Left cardiac atrium (tissue), 4 donors: ENCODE results near the gene ZFP57. TPM values are rescaled to one million over a fixed set of nuclear protein-coding genes. Genes with fewer than 3 reads are reported as not detected.

Experiments
- ATAC-seq, 2 donors: fragments of 200-7000 bp; cut with Tn5 transposase; one replicate each; pipeline ENCODE4 v1.9.1; 2020; ENCODE audit warnings: mild to moderate bottlenecking in 2 of 2, moderate library complexity in 2 of 2
- DNase-seq: peaks from one replicate; pipeline ENCODE4 v3.0.0-alpha.2; 2020
- intact Hi-C, 2 donors: fragments of 100-400 bp; cut with DNase I; formaldehyde crosslinking; loops; one replicate each; pipeline versions ENCODE4 v1.14.1 to v1.15.1; 2022 to 2023
- long read RNA-seq: library from polyadenylated mRNA; unstranded; transcript quantifications from one replicate; pipeline ENCODE4 v2.0.0, GENCODE V29; 2021
- total RNA-seq, 2 donors: library from RNA; stranded (reverse); fragmentation: NEBNext Ultra II Directional; extraction: Animal tissue kit (Norgen Biotek cat#: 25700); gene quantifications; one replicate each; pipeline ENCODE4 v1.2.1, GENCODE V29; 2021
- donor health status: DM: no; HTN: yes; CAD: no.
- donor health status: DM: no; HTN: yes; CAD: no; lungs with severe emphysema.
- donor health status: DM: yes; HTN: yes; CAD: no.
- donor health status: Dilated cardiomyopathy.

Gene ZFP57
- total RNA-seq: under 1 TPM; 0.24 to 0.50 TPM
- long read RNA-seq: 0 reads

DNA sequence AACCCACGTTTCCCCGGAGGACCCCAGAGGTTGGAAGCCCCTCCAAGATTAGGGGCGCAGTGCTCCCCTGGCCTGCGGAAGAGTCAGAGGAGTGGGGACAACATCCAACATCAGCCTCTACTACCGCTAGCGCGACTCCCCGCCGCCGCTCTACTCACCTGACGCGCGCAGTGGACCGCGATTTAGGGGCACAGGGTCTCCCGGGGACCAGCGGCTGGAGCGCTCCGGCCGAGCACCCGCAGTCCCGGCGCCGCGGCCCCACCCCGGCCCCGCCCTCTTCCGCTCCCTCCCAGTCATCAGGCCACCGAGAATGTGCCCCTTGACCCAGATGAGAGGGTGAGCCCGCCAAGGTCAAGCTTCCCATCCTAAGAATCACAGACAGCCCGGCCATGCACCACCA, at the start of gene ZFP57:
TSS of gene ZFP57 (minus strand) at position 249 of the 400 bp plus-strand sequence. CDS start 4,149 bp downstream, outside the sequence.
- ATAC-seq (no peak), DNase-seq (no peak)
- intact Hi-C loops: no loop called here

DNA sequence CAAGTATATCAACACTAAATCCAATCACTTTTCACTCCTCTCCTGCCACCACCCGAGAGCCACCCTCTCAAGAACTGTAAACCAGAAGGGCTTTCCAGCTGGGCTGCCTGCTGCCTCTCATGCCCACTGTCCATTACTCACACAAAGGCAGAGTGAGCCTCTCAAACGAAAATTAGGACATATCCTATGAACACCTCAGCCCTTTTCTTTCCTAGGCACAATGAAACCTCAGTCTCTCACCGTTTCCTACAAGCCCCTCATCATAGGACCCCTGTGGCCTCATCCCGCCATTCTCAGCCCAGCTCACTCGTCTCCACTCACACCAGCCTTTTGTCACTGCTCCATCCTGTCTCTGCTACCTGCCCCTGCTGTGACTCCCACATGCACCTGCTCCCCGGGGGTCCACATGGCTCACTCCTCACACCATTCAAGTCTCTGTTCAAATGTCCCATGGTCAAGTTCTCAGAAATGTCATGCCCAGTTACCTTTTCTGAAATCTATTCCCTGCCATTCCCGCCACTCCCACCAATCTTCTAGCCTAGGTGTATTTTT, 49.7 kb upstream of the ZFP57 start:
- DNase-seq (no peak), ATAC-seq (peak in 1 of 2 donors; percentile 22)
- intact Hi-C loops: no loop called here

DNA sequence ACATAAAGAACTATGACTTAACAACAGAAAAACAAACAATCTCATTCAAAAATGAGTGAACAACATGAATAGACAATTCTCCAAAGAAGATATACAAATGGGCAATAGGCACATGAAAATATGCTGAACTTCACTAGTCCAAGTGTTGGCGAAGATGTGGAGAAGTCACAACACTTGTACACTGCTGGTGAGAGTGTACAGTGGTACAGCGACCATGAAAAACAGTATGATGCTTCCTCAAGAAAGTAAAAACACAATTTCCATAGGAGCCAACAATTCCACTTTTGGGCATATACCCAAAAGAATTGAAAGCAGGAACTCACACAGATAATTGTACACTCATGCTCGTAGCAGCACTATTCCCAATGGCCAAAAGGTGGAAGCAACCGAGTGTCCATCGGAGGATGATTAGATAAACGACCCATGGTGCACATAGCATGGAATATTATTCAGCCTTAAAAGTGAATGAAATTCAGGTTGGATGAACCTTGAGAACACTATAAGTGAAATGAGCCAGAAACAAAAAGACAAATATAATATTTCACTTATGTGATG, 48.9 kb upstream of the ZFP57 start:
- intact Hi-C loops: no loop called here
- DNase-seq: no peak
- ATAC-seq: no peak

DNA sequence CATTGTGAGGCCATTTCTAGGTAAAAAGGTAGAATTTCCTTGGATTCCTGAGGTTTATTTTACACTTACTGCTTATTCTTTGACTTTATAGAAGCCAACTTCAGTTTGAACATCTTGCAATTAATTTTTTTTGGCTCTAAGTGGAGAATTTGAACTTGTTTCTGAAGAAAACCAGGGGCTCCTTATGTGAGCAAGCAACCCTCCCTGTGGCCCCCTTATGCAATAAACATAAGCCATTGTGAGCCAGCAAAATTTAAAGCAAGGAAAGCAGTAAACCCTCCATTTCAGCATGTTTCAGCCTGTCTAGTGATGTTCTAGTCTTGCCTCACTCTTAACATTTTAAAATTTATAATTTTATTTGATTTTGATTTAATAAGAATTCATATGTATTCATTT, 47.9 kb upstream of the ZFP57 start:
- ATAC-seq (no peak), DNase-seq (no peak)

DNA sequence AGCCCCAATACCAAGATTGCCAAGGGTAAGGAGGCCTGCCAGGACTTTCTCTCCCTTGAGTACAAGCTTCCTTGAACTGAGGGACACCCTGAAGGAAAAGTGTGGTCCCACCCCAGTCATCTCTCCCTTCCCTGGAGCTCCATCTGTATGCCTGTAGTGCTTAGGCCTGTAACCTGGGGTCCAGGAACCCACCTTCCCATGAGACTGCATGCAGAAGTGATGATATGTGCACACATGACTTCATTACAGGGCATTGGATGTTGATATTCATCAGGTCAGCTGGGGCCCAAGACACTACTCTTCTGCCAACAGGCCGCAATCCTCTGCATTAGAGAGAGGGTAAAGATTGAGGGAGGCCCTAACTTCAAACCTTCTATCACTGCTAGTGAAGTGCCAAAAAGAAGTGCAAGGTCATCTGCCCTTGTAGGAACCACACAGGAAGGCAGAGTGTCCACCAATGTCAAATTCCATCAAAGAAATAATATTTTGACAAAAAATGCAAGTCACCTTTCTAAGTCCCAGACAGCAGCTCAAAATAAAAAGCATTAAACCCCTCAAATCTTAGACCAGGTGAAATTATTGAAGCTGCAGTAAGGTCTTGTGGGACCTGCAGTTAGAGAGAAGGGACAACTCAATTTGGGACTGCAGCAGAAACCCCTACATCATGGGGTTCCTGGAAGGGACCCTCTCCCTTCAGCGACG, 47.4 kb upstream of the ZFP57 start:
- intact Hi-C loops: no loop called here

More for the DNA sequence above, 47.9 kb upstream of the ZFP57 start:
- intact Hi-C loops: no loop called here

DNA sequence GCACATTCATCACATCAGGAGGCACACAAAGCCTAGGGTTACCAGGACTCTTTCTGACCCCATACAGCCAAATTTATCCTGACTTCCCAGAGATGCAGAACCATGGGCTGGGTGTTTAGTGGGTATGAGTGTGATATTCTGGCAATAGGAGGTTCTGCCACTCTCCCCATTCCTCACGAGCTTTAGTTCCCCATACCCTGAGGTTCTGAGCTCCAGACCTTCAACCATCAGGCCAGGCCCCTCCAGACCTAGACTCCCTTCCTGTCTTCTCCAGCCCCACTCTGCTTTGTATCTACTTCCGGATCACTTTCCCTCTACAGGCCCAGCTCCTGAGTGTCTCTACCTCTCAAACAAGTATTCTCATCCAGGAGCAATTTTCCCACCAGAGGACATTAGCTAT, 46.7 kb upstream of the ZFP57 start:
- intact Hi-C loops: no loop called here
- no peak for ATAC-seq
- DNase-seq: no peak

More for the DNA sequence above, 47.4 kb upstream of the ZFP57 start:
- no peak for DNase-seq
- no peak for ATAC-seq

DNA sequence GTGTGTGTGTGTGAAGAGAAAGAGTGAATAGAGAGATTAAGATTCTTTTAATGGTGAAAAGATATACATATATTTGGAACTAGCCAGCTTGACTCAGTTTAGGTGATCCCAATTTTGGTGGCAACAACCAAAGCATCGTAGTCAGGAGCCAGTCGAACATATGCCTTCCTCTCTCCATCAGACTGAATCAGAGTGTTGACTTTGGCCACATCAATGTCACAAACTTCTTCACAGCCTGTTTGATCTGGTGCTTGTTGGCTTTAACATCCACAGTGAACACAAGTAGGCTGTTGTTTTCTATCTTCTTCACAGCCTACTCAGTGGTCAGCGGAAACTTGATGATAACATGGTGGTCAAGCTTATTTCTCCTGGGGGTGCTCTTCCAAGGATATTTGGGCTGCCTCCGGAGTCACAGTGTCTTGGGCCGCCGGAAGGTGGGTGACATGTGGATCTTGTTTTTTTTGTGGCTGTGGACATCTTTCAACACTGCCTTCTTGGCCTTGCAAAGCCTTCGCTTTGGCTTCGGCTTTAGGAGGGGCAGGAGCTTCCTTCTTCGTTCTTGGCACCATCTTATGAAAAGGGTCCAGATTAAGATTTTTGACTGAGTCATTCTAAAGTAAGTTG, 45.7 kb upstream of the ZFP57 start:
- DNase-seq: no peak
- no peak for ATAC-seq
- intact Hi-C loops: no loop called here

DNA sequence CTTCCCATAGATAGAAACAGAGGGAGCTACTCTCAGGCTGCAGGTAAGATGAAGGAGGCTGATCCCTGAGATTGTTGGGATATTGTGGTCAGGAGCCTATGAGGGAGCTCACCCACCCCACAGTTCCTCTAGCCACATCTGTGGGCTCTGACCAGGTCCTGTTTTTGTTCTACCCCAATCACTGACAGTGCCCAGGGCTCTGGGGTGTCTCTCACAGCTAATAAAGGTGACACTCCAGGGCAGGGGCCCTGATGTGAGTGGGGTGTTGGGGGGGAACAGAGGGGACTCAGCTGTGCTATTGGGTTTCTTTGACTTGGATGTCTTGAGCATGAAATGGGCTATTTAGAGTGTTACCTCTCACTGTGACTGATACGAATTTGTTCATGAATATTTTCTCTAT, 45.0 kb upstream of the ZFP57 start:
- DNase-seq (no peak), ATAC-seq (no peak)
- intact Hi-C loops: no loop called here

DNA sequence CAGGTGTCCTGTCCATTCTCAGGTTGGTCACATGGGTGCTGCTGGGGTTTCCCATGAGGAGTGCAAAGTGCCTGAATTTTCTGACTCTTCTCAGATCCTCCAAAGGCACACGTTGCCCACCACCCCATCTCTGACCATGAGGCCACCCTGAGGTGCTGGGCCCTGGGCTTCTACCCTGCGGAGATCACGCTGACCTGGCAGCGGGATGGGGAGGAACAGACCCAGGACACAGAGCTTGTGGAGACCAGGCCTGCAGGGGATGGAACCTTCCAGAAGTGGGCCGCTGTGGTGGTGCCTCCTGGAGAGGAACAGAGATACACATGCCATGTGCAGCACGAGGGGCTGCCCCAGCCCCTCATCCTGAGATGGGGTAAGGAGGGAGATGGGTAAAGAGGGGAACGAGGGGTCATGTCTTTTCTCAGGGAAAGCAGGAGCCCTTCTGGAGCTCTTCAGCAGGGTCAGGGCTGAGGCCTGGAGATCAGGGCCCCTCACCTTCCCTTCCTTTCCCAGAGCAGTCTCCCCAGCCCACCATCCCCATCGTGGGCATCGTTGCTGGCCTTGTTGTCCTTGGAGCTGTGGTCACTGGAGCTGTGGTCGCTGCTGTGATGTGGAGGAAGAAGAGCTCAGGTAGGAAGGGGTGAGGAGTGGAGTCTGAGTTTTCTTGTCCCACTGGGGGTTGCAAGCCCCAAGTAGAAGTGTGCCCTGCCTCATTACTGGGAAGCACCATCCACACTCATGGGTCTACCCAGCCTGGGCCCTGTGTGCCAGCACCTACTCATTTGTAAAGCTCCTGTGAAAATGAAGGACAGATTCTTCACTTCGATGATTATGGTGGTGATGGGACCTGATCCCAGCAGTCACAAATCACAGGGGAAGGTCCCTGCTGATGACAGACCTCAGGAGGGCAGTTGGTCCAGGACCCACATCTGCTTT, 44.3 kb upstream of the ZFP57 start:
- ATAC-seq: no peak
- intact Hi-C loops: no loop called here
- no peak for DNase-seq

DNA sequence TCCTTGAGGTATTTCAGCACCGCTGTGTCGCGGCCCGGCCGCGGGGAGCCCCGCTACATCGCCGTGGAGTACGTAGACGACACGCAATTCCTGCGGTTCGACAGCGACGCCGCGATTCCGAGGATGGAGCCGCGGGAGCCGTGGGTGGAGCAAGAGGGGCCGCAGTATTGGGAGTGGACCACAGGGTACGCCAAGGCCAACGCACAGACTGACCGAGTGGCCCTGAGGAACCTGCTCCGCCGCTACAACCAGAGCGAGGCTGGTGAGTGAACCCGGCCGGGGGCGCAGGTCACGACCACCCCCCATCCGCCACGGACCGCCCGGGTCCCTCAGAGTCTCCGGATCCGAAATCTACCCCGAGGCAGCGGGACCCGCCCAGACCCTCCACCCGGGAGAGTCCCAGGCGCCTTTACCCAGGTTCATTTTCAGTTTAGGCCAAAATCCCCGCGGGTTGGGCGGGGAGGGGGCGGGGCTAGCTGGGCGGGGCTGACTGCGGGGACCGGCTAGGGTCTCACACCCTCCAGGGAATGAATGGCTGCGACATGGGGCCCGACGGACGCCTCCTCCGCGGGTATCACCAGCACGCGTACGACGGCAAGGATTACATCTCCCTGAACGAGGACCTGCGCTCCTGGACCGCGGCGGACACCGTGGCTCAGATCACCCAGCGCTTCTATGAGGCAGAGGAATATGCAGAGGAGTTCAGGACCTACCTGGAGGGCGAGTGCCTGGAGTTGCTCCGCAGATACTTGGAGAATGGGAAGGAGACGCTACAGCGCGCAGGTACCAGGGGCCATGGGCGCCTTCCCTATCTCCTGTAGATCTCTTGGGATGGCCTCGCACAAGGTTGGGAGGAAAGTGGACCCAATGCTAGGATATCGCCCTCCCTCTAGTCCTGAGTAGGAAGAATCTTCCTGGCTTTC, 43.0 kb upstream of the ZFP57 start:
- intact Hi-C loops: no loop called here
- DNase-seq: peak; percentile 46
- ATAC-seq: peak; percentile 70 to 80

DNA sequence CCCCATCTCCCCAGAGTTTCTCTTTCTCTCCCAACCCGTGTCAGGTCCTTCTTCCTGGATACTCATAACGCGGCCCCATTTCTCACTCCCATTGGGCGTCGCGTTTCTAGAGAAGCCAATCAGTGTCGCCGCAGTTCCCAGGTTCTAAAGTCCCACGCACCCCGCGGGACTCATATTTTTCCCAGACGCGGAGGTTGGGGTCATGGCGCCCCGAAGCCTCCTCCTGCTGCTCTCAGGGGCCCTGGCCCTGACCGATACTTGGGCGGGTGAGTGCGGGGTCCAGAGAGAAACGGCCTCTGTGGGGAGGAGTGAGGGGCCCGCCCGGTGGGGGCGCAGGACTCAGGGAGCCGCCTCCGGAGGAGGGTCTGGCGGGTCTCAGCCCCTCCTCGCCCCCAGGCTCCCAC, 42.3 kb upstream of the ZFP57 start, which contains the start of gene HLA-F:
TSS of gene HLA-F (plus strand) at position 173 of the 404 bp plus-strand sequence. CDS start at position 203, 30 bp downstream.
- ATAC-seq: peak; percentile 98
- peak; percentile 89 for DNase-seq
- intact Hi-C loops: no loop called here

DNA sequence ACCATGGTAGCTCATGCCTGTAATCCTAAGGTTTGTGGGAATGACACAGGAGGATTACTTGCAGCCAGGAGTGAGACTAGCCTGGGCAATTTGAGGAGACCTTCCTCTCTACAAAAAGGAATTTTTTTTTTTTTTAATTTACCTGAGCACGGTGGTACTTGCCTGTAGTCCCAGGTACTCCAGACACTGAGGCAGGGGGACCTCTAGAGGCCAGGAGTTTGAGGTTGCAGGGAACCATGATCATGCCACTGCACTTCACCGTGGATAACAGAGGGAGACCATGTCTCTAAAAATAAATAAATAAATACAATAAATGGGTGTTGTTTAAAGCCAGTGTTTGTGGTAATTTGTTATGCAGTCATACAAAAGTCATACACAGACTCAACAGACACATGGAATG, 39.9 kb upstream of the ZFP57 start:
- intact Hi-C loops: no loop called here
- no peak for DNase-seq
- ATAC-seq: no peak

DNA sequence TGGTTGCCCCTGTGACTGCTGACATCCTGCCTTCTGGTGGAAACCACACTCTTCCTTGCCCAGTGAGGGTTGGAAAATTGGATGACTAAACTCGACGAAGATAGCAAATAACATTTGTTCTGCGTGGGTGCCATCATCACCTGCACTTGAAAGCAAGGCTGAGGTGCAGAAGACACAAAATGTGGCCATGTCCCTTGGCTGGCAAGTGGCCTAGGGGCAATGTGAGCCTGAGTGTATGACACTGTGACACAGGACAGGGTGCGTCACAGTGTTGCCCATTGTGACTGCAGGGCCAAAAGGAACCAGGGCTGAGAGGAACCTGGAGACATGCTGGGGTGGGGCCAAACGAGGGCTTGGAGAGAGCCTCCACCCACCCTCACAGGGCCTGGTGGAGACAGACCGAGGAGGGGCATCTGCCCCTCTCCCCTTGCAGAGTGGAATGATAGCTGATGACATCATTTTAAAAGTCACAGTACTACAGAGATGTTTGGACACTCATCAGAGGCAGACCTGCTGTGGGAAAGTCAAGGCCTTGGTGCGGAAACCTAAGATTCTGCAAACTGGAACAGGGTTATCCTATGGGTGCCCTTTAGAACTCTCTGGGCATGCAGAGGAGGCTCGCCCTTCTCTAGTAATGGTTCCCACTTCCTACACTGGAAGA, 29.5 kb upstream of the ZFP57 start:
- intact Hi-C loops: no loop called here
- no peak for DNase-seq
- ATAC-seq: no peak

DNA sequence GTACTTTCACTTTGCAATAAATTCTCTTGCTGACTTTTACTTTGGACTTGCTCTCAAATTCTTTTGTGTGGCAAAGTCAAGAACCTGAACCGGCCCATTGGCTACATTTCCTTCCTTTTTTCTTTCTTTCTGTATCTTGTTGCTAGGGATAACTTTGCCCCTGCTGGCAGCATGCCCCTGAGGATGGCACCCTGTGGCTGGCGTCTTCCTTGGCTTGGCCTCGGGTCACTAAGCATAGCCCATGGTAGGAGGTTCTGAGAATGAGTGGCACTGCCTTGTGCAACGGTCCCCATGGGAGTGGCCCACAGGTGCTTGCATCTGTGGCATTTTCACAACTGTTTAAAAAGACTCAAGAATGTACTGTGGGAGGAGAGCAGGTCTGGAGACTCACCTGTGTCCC, 28.2 kb upstream of the ZFP57 start:
- intact Hi-C loops: loop anchor here (5.0 to 10.0 kb wide), 3 partner anchors 48 to 306 kb away; no protein-coding TSS in a partner anchor
- no peak for ATAC-seq
- DNase-seq: no peak

DNA sequence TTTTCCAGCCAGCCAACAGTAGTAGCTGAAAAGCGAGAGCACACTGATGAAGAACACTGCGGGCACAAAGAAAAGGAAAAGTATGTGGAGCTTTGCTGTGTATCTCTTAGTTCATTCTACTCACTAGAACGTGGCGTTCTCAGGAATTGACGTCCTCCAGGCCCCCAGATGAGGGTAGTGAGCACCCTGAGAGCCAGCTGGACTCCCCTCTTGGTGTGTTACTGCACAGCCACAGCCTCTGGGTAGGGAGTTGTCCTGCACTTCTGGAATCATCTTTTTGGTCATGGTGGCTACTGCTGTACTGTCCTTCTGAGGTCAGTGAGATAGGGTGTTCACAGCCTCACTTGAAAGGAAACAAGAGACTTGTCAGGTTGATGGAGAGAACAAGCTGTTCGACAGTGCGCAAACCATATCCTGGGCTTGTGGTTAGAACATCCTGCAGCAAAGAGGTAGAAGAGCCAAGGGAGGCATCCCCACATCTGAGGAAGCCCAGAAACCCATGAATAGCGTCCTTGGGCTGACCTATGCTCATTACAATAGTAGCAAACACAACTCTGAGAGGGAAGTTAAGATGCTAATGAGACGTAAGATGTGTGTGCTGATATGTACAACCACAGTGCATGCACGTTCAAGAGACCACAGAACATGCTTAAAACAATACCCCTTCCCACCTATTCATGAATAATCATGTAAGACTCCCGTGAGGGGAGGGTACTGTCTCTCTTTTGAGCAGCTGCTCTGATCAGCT, 27.7 kb upstream of the ZFP57 start:
- ATAC-seq (peak; percentile 41 to 62), DNase-seq (no peak)
- intact Hi-C loops: loop anchor here (5.0 to 10.0 kb wide), 3 partner anchors 49 to 306 kb away; no protein-coding TSS in a partner anchor

DNA sequence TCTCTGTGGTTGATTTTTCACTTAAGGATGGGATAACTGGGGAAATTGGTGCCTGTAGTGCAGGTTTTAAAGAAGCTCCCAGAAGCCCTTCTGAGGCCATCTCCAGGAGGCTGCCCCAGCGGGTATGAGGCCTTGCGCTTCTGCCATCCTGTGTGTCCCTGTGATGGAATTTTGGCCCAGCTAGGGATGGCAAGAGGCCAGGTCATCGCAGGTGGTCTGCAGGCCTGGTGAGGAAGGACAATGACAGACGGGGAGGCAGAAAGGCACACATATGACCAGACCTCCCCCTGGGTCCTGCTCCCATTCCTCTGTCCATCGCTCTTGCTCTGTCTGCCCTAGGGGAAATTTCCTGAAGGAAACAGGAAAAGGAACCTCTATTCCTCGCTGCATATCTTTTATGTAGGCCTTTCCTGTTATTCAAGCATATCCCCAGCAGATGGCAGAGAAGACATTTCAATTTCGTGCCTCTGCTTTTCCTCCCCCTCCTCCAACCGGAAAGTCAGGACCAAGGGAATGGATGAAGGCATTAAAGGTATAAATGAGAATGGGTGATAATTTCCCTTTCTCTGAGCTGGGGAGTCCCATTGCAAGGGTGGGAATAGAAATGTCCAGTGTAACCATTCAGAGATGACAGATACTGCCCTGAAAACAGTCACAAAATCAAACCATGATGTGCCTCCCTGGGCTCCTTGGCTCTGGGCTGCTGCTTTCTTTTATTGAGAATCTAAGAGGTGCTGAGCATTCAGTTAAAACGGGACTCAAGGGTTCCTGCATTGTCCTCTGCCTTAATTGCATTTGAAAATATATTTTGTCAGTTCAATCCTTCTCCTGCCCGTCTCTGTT, 24.7 kb upstream of the ZFP57 start:
- intact Hi-C loops: loop anchor here (2.0 to 10.0 kb wide), 4 partner anchors 52 to 309 kb away; no protein-coding TSS in a partner anchor
- ATAC-seq (peak; percentile 54 to 75), DNase-seq (no peak)
